Neutrophil (primary cell): ENCODE data around the gene RIMBP2.

ENCODE experiments used
- H3K27ac ChIP-seq: fragments of 200-600 bp; sonication (generic); 2 replicates; pipeline ENCODE4 v1.5.1; 2016; ENCODE audit warnings: mild to moderate bottlenecking, moderate library complexity
- H3K27me3 ChIP-seq: fragments of 200-600 bp; sonication (generic); 2 replicates; pipeline ENCODE4 v1.6.0; 2016; ENCODE audit warnings: mild to moderate bottlenecking
- H3K36me3 ChIP-seq: fragments of 200-600 bp; sonication (generic); 2 replicates; pipeline ENCODE4 v1.5.1; 2017
- H3K4me1 ChIP-seq, 2 experiments: fragments of 200-600 bp in 1 of 2; sonication (generic) in 1 of 2; 1 replicate in 1 of 2; 2 replicates in 1 of 2; pipeline versions ENCODE4 v1.5.1 to v1.6.1; 2013 to 2016; ENCODE audit warnings: low read depth in 1 of 2, low read length in 1 of 2, mild to moderate bottlenecking in 1 of 2, moderate library complexity in 1 of 2; ENCODE audit not compliant: control insufficient read depth in 1 of 2, insufficient read depth in 1 of 2
- H3K4me3 ChIP-seq, 2 experiments: fragments of 200-600 bp in 1 of 2; sonication (generic) in 1 of 2; 1 replicate in 1 of 2; 2 replicates in 1 of 2; pipeline ENCODE4 v1.5.1; 2013 to 2016; ENCODE audit warnings: low read depth in 1 of 2, low read length in 1 of 2, mild to moderate bottlenecking in 1 of 2, moderate library complexity in 1 of 2
- H3K9me3 ChIP-seq: fragments of 200-600 bp; sonication (generic); 2 replicates; pipeline ENCODE4 v1.5.1; 2016
- TF ChIP-seq, protein P1 (sequence below): fragments of 200-600 bp; sonication (generic); IDR thresholded peaks from 2 replicates; pipeline ENCODE4 v1.5.1; 2016; ENCODE audit warnings: antibody characterized with exemption

Gene RIMBP2

DNA sequence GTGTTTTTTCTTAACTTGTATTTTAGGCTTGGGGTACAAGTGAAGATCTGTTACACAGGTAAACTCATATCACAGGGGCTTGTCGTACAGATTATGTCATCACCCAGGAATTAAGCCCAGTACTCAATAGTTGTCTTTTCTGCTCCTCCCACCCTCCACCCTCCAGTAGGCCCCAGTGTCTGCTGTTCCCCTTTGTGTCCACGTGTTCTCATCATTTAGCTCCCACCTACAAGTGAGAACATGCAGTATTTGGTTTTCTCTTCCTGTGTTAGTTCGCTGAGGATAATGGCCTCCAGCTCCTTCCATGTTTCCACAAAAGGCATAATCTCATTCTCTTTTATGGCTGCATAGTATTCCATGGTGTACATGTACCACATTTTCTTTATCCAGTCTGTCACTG is 166.7 kb downstream of the RIMBP2 start:
- H3K4me3 ChIP-seq, result no peak overlapping the region
- no peaks in the 10 kb centered on the region for H3K4me1 ChIP-seq
- no peaks in the 10 kb centered on the region for H3K36me3 ChIP-seq
- no peak overlapping the region for H3K27ac ChIP-seq
- H3K9me3 ChIP-seq, result no peaks in the 10 kb centered on the region
- TF ChIP-seq, protein P1, sequence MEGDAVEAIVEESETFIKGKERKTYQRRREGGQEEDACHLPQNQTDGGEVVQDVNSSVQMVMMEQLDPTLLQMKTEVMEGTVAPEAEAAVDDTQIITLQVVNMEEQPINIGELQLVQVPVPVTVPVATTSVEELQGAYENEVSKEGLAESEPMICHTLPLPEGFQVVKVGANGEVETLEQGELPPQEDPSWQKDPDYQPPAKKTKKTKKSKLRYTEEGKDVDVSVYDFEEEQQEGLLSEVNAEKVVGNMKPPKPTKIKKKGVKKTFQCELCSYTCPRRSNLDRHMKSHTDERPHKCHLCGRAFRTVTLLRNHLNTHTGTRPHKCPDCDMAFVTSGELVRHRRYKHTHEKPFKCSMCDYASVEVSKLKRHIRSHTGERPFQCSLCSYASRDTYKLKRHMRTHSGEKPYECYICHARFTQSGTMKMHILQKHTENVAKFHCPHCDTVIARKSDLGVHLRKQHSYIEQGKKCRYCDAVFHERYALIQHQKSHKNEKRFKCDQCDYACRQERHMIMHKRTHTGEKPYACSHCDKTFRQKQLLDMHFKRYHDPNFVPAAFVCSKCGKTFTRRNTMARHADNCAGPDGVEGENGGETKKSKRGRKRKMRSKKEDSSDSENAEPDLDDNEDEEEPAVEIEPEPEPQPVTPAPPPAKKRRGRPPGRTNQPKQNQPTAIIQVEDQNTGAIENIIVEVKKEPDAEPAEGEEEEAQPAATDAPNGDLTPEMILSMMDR, result no peak
- H3K27me3 ChIP-seq, result no peaks in the 10 kb centered on the region

DNA sequence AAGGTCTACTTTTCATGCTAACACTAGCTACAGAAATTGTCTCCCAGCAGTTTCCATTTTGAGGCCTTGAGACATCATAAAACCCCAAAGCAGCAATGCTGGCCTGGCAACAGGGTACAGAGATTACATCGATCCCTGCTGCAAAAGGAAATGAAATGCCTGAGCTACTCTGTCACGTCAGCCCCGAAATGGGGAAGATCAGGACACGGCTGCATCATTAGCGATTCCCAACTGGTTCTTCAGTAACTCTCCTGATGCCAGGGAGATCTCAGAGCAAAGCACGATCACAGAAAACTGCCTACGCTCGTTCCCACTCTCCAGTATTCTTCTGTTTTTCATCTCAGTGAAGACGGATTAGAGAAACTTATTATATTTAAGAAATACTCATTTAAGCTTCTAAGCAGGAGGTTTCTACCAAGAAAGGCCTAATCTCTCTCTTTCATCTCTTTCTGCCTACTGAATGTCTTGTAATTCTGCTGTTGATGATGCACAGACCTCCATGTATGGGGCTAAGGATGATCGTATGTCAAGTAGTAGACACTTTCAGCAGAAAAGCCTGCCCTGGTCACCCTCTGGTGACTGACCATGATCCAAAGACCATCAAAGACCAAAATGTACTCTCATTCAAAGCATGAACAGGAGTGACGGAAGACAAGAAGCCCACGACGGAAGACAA is 168.5 kb downstream of the RIMBP2 start:
- TF ChIP-seq, protein P1, result no peak
- no peaks in the 10 kb centered on the region for H3K4me1 ChIP-seq
- H3K27me3 ChIP-seq, result no peaks in the 10 kb centered on the region
- no peak overlapping the region for H3K27ac ChIP-seq
- no peak overlapping the region for H3K4me3 ChIP-seq
- no peaks in the 10 kb centered on the region for H3K9me3 ChIP-seq
- no peaks in the 10 kb centered on the region for H3K36me3 ChIP-seq

DNA sequence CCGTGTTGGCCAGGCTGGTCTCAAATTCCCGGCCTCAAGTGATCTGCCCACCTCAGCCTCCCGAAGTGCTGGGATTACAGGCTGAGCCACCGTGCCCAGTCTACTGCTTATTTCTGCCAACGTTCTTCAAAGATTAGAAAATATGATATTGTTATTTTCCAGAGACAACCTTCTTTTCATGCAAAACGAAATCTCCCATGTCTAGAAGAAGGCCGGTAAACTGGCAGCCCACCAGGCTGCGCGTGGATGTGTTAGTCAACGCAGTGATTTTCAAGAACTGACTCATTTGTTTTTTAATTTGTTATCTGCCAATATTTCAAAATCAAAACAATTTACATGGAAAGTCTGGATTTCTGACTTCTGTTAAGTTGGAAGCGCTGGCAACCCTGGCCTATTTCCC is 169.6 kb downstream of the RIMBP2 start:
- Histone ChIP-seq H3K27ac (no peak overlapping the region), H3K4me3 (no peak overlapping the region), H3K27me3 (no peaks in the 10 kb centered on the region), H3K9me3 (no peaks in the 10 kb centered on the region), H3K36me3 (no peaks in the 10 kb centered on the region), H3K4me1 (no peaks in the 10 kb centered on the region)
- TF ChIP-seq, protein P1, result no peak

DNA sequence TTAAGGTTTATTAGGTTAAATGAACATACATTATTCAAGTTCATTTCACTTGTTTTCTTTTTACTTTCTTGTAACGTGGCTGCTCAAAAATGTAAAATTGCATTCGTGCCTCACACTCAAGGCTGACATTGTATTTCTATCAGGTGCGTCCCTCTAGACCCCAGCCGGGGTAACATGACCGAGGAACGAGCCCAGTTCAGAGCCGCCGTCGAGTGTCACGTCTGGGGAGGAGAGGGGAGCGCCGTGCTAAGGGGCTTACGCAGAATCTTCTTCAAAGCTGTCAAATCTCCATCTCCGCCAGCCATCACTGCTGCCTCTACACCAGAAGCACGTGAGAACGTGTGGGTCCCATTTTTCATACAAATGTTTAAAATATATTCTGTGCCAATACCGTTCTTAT is 170.6 kb downstream of the RIMBP2 start:
- Histone ChIP-seq H3K27me3 (no peaks in the 10 kb centered on the region), H3K4me3 (no peak overlapping the region), H3K4me1 (no peaks in the 10 kb centered on the region), H3K27ac (no peak overlapping the region), H3K9me3 (no peaks in the 10 kb centered on the region), H3K36me3 (no peaks in the 10 kb centered on the region)
- TF ChIP-seq, protein P1, result no peak

DNA sequence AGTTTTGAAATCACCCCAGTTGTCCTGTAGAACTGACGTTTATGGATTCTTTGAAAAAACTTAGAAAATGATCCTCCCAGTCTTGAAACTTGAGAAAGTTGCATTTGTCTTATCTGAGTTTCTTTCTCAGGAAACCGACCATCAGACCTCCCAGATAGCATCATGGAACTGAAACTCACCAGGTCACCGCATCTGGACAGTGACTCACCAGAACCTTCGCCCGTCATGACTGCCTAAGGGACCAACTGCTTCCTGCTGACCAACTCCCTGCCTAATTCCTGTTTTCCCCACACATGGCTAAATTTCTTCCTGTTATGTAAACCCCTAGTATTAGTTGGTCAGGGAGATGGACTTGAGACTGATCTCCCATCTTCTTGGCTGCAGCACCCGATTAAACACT is 175.7 kb downstream of the RIMBP2 start:
- H3K4me1 ChIP-seq, result no peaks in the 10 kb centered on the region
- H3K27ac ChIP-seq, result no peak overlapping the region
- TF ChIP-seq, protein P1, result no peak
- no peaks in the 10 kb centered on the region for H3K36me3 ChIP-seq
- no peaks in the 10 kb centered on the region for H3K27me3 ChIP-seq
- no peak overlapping the region for H3K4me3 ChIP-seq
- no peaks in the 10 kb centered on the region for H3K9me3 ChIP-seq
